GM23338 (cell line): ENCODE data around the gene RYR2.

Experiments
- EZH2 ChIP-seq: fragments of 200-600 bp; sonication (generic); IDR thresholded peaks from one replicate; pipeline ENCODE4 v1.8.0; 2017; ENCODE audit warnings: antibody characterized with exemption, mild to moderate bottlenecking, low read depth; ENCODE audit not compliant: unreplicated experiment
- EZH2phosphoT487 ChIP-seq: fragments of 200-600 bp; sonication (generic); IDR thresholded peaks from one replicate; pipeline ENCODE4 v1.8.1; 2018; ENCODE audit warnings: antibody characterized with exemption; ENCODE audit not compliant: unreplicated experiment
- POLR2AphosphoS5 ChIP-seq: IDR thresholded peaks from 2 replicates; pipeline ENCODE4 v1.6.1; 2016; ENCODE audit warnings: antibody characterized with exemption, low read depth
- REST ChIP-seq: IDR thresholded peaks from one replicate; pipeline ENCODE4 v1.6.1; 2018; ENCODE audit warnings: antibody characterized with exemption; ENCODE audit not compliant: unreplicated experiment
- TF ChIP-seq, protein P1 (sequence below), 2 experiments: fragments of 200-600 bp in 1 of 2; sonication (generic) in 1 of 2; conservative IDR thresholded peaks; 2 replicates each; pipeline versions ENCODE4 v1.5.1 to v1.6.1; 2016 to 2017; ENCODE audit warnings: antibody characterized with exemption in 2 of 2, low read depth in 2 of 2, mild to moderate bottlenecking in 2 of 2, moderate library complexity in 1 of 2

GRCh38 chr1:237619553-237619952 is 577.6 kb downstream of the RYR2 start:
- no peak for TF ChIP-seq POLR2AphosphoS5
- TF ChIP-seq, protein P1, sequence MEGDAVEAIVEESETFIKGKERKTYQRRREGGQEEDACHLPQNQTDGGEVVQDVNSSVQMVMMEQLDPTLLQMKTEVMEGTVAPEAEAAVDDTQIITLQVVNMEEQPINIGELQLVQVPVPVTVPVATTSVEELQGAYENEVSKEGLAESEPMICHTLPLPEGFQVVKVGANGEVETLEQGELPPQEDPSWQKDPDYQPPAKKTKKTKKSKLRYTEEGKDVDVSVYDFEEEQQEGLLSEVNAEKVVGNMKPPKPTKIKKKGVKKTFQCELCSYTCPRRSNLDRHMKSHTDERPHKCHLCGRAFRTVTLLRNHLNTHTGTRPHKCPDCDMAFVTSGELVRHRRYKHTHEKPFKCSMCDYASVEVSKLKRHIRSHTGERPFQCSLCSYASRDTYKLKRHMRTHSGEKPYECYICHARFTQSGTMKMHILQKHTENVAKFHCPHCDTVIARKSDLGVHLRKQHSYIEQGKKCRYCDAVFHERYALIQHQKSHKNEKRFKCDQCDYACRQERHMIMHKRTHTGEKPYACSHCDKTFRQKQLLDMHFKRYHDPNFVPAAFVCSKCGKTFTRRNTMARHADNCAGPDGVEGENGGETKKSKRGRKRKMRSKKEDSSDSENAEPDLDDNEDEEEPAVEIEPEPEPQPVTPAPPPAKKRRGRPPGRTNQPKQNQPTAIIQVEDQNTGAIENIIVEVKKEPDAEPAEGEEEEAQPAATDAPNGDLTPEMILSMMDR (conservative IDR thresholded peaks at IDR 0.05; ENCODE audit: low read depth in 2 of 2) = no peak
- TF ChIP-seq EZH2 = no peak
- TF ChIP-seq EZH2phosphoT487 = no peak
- TF ChIP-seq REST = no peak
